Forelimb muscle (tissue), 1 donor: Measurements from ENCODE around the gene APBA2. TPM values are rescaled to one million over a fixed set of nuclear protein-coding genes. Genes with fewer than 3 reads are reported as not detected.

ENCODE experiments used
- DNase-seq: peaks from one replicate; pipeline ENCODE4 v3.0.0-alpha.2; 2013; ENCODE audit warnings: low read depth
- polyA plus RNA-seq: library from polyadenylated mRNA; unstranded; fragments of 120-200 nt; gene quantifications from one replicate; pipeline ENCODE4 v1.2.1, GENCODE V29; 2013; ENCODE audit not compliant: insufficient read length

APBA2 gene
- polyA plus RNA-seq, 1 donor = 3.9 TPM

- DNase-seq = no peak
These were observed 29.5 kb downstream of the APBA2 start for GRCh38 chr15:28915041-28915810.

DNA sequence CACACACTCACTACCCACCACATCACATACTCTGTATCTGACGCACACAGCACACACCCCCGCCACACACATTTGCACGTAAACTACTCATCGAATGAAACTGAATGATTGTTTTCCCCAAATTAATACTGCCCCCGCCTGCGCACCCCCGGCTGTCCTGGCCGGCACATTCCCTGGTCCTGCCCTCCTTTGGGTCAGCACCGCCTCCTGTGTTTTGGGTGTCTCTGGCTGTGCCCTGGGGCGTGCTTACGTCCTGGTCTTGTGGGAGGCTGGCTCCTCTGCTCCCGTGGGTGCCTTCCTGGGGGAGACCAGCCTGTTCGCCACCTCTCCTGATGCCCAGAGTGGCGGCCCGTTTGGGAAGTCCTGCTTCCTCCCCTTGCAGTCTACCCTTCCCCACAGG, 30.2 kb downstream of the APBA2 start:
- DNase-seq = no peak

DNA sequence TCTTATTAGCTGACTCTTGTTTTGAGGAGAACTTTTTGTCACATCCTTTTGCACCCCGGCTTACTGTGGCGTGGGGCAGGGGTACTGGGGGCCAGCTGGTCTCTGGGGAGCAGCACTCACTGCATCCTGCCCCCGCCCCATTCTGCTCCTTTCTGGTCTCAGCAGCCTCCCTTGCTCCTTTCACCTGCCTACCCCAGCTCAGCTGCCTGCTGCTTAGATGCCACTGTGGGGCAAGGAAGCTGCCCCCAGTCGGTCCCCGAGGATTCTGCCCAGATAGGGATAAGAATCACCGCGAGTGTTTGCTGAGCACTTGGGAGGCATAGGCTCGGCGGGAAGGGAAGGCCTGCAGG, 32.0 kb downstream of the APBA2 start:
- no peak for DNase-seq

DNA sequence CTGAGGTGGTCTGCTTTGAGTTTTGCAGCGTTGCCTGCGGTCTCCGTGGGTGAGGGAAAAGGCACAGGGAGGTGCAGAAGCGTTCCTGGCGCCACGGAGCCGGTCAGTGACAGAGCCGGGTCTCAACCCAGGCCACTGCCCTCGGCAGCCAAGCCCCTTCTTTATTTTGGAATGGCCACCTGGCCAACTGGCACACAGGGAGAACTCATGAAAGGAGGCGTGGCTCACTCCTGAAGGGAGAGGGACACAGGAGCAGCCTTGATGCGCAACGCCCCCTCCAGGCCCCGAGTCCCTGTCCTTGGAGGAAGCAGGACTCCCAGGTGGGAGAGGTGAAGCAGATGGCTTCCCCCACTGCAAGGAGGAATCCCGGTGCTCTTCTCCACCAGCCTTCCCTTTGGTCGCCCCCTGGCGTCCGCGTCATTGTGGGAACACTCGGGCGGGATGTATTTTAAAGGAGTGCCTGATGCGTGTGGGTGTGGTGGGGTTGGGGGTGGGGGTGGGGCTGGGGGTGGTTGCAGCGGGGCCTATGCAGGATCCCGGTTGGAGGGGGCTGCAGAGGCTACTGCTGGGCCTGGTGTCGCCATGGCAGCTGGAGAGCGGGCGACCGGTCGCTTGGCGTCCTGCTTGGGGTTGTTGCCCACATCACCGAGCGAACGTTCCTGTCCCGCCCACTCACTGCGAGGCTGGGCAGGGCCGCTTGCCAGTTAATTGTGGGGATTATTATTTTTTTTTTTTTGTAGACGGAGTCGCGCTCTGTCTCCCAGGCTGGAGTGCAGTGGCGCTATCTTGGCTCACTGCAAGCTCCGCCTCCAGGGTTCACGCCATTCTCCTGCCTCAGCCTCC, 32.6 kb downstream of the APBA2 start:
- DNase-seq = no peak

GRCh38 chr15:28919201-28919635, 33.4 kb downstream of the APBA2 start:
- DNase-seq = no peak

DNA sequence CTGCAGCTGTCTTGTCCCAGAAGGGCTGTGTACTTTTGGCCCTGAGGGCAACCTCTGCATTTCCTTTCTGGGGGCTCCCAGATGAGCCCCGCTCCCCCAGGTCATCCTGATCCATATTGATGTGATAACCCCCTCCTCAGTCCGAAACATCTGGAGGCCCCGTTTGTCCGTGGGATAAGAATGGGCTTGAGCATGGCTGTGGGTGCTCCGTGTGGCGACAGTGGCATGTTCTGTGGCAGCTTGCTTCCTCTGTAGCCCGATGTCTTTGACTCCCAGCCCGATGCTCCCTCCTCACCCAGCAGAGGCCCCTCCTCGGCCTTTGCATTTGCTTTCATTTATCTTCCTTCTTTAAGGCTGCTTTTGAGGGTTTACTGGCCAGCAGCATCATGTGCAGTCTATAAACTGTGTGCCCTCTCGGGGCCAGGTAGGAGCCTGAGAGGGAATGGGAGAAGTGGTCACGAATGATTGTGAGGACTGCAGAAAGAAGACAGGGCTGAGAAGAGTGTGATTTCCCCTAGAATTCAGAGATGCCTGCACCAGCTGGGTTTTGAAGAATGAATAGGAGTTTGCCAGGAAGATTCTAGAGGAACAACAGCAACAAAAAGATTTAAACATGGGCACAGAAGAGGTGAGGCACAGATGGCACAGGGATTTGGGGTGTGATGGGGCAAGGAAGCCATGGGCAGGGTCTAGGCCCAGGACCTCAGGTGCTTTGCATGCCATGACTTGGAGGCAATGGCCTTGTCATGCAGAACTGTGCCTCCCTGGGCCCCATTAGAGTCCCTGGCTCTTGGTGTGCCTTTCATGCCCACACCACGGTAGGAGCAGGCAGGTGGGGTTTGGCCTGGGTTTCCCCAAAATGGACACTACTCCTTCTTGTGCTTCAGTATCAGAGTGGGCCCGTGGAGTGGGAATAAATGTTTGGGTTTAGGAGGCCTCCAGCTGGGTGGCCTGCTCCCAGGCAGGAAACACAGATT, 34.2 kb downstream of the APBA2 start:
- DNase-seq = no peak

- DNase-seq = no peak
These were observed 35.1 kb downstream of the APBA2 start for GRCh38 chr15:28920781-28921331.

DNA sequence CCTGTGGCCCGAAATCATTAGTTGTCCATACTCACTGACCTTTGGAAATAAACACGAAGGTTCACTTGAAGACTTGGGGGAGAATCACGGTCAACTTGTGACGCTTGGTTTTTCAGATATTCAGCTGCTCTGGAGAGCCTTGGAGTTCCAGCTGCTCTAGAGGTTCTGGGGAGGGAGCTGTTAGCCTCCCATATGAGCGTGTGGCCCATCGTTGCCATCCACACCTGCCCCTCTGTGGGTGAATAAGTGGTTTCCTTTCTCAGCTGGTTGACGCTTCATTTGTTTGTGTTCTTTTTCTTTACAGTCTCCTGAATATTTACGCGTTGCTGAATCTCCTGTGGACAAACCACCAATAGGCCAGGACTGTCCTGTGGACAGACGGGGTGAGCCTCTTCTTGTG, 35.6 kb downstream of the APBA2 start:
- no peak for DNase-seq

- no peak for DNase-seq
These were observed 36.3 kb downstream of the APBA2 start for GRCh38 chr15:28921919-28922706.

DNA sequence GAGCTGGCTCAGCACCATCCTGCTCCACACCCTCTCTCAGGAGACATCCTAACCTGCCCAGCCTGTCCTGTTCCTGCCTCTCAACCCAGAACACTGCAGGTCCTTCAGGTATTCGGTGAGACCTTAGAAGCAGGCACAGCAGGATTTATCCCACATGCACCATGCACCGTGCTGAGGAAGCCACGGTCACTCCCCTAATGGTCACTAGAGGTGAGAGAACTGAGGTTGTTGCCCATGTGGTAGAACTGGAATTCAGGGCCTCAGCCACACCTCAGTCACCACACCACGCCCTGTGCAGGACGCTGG, 36.9 kb downstream of the APBA2 start:
- DNase-seq = no peak

- DNase-seq = no peak
These were observed 38.0 kb downstream of the APBA2 start for GRCh38 chr15:28923726-28924280.

- DNase-seq = no peak
These were observed 41.3 kb downstream of the APBA2 start for GRCh38 chr15:28927043-28927442.

GRCh38 chr15:28929200-28929599, 43.4 kb downstream of the APBA2 start:
- no peak for DNase-seq

GRCh38 chr15:28930011-28930410, 44.2 kb downstream of the APBA2 start:
- no peak for DNase-seq

- DNase-seq = no peak
These were observed 44.9 kb downstream of the APBA2 start for GRCh38 chr15:28930476-28931291.

- no peak for DNase-seq
These were observed 46.1 kb downstream of the APBA2 start for GRCh38 chr15:28931828-28932227.

GRCh38 chr15:28932361-28932760, 46.6 kb downstream of the APBA2 start:
- DNase-seq = no peak

DNA sequence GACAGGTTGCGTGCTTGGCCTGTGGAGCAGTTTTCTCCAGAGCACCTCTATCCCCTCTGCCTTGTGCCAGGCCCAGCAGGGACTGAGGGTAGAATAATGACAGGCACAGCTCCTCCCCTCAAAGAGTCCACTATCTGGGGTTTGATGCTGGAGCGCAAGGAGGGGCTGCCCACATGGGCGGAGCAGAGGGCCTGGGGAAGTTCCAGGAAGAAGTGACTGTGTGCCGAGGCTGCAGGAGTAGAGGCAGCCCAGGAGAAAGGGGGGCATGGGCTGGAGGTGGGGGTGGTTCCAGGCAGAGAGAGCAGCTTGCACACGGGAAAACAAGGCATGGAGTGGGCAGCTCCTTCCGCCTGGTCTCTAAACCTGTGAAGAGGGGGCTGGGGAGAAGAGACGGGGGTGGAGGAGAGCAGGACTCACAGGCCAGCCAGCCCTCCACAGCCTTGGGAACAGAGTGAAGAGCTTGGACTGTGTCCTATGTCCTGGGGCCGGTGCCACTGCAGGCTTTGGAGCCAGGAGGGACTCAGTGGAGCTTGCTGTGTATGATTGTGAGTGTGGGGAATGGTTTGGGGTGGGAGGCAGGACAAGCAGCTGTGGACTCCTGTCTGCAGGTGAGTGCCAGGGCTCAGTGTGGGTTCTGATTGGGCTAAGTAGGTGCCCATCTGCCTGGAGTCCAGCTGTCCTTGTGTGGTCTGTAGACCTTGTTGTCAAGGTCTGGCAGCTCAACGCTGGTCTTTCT, 48.1 kb downstream of the APBA2 start:
- no peak for DNase-seq

GRCh38 chr15:28934645-28935044, 48.9 kb downstream of the APBA2 start:
- DNase-seq = no peak
